ENCODE measurements around the gene FILIP1. TPM values are rescaled to one million over a fixed set of nuclear protein-coding genes. Genes with fewer than 3 reads are reported as not detected.

FILIP1 gene
- total RNA-seq, 1 experiment from 2014 or later: 2.4 TPM

DNA sequence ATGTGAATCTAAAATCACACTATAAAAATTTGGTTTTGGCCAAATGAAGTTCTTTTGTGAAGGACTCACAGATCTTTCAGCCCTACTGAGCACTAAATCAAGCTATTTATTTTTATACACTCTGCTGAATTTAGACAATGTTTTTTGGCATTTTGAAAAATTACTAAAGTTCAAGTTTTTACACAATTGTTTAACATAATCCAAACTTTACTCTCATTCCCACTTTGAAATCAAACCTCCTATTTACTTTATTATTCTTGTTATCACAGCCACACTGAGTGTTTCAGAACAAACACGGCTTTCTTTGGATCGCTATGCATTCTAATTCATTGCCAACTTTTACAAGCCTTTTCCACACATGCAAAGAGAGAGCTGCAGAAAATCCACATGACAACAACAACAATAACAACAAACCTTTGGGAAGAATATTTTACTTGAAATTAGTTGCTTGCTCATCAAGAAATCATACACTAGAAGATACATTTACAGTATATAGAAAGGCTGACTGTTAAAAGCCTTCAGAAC lies 159.9 kb downstream of the FILIP1 start:
- H3K27ac ChIP-seq: peak overlapping the region; percentile 53
- H3K9me3 ChIP-seq (replicated peaks): no peaks in the 10 kb centered on the region
- no peak for DNase-seq (ENCODE audit: low read depth in 1 of 2, low spot score in 2 of 2)
- no peaks in the 10 kb centered on the region for H3K27me3 ChIP-seq (replicated peaks)
- H3K4me1 ChIP-seq (replicated peaks): peaks cover 17% of the 10 kb centered on the region
- no peak overlapping the region for H3K4me3 ChIP-seq
- H3K36me3 ChIP-seq: no peaks in the 10 kb centered on the region

DNA sequence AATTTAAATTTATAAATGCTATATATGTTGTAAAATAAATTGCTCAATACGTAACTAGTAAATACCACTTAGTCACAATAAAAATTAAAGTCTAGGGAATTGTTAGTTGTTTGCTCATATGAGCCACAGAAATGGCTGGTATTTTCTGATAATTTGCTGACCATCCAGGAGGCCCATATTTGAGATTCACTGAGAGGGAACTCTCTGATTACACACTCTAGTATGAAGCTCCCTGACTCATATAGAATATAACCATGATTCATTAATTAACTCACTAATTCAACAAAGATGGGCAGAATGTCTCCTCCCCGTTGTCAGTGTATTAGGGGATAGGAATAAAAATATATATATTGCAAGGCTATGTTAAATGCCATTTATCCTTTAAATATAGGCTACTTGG lies 162.4 kb downstream of the FILIP1 start:
- no peak overlapping the region for H3K27ac ChIP-seq
- H3K27me3 ChIP-seq (replicated peaks): no peaks in the 10 kb centered on the region
- no peaks in the 10 kb centered on the region for H3K9me3 ChIP-seq (replicated peaks)
- no peak for DNase-seq (ENCODE audit: low read depth in 1 of 2, low spot score in 2 of 2)
- no peak overlapping the region for H3K4me3 ChIP-seq
- no peaks in the 10 kb centered on the region for H3K36me3 ChIP-seq
- H3K4me1 ChIP-seq (replicated peaks): peaks cover 21% of the 10 kb centered on the region

DNA sequence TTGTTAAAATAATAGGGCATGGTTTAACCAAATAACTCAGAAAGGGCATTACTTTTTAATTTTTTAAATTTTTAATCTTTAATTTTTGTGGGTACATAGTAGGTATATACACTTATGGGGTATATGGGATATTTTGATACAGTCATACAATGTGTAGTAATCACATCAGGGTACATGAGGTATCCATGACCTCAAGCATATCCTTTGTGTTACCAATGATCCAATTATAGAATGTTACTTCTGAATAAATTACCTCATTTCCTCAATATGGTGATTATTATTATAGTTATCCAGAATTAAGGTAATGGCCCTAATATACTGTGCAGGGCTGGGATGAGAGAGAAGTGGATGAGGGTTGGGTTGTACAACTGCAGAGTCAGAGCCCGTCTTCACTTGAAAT lies 163.9 kb downstream of the FILIP1 start:
- Histone ChIP-seq H3K4me3 (no peak overlapping the region), H3K36me3 (no peaks in the 10 kb centered on the region), H3K9me3 (replicated peaks) (no peaks in the 10 kb centered on the region), H3K4me1 (replicated peaks) (peaks cover 17% of the 10 kb centered on the region), H3K27me3 (replicated peaks) (no peaks in the 10 kb centered on the region), H3K27ac (no peak overlapping the region)
- DNase-seq (ENCODE audit: low read depth in 1 of 2, low spot score in 2 of 2): no peak

DNA sequence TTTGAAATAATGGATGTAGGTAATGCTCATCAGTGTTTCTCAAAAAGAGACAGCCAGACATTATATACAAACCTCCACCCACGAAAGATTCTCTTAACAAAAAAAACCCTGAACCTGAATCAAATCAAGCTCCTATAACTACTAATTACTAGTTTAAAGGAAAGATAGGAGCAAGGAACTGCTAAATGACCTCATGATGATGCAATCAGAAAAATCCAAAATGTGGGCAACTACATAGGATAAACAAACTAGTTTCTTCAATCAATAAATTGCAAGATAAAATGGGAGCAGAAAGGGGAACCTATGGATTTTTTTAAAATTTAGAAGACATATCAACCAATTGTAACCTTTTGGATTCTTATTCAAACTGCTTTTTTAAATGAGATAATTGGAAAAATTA lies 165.8 kb downstream of the FILIP1 start:
- Histone ChIP-seq H3K9me3 (replicated peaks) (no peaks in the 10 kb centered on the region), H3K27ac (no peak overlapping the region), H3K4me3 (no peak overlapping the region), H3K36me3 (no peaks in the 10 kb centered on the region), H3K27me3 (replicated peaks) (no peaks in the 10 kb centered on the region), H3K4me1 (replicated peaks) (peaks cover 6% of the 10 kb centered on the region; the same call in 1 of the 2 replicates)
- no peak for DNase-seq (ENCODE audit: low read depth in 1 of 2, low spot score in 2 of 2)

DNA sequence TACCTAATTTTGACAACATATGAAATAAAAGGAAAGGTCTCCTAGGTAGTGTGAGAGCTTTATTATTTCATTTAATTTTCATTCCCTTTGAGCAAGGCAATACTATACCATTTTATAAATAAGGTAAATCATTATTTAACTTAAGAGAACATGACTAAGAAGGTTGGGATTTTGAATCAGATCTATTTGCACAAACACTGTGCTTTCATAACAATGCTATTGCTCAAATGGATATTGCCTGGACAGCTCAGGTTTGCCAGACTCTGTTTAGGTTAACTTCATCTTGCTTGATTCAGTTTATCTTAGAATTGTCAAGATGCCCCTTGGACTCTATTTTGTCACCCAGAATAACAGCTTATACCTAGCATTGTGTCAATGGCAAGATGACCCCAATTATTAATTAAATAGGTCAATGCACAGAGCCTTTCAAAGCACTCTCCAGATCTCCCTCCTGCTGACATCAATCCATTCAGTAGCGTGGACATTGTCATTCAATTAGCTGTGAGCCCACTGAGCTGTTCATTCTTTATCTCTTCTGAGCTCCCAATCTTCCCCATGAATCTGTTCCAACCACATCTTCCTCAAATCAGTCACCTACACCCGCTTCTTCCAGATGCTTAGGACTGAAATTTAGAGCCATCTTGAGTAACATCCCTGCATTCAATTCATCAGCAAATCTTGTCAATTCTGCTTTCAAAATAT lies 166.9 kb downstream of the FILIP1 start:
- Histone ChIP-seq H3K9me3 (replicated peaks) (no peaks in the 10 kb centered on the region), H3K27ac (no peak overlapping the region), H3K4me1 (replicated peaks) (peaks cover 6% of the 10 kb centered on the region; the same call in 1 of the 2 replicates), H3K36me3 (no peaks in the 10 kb centered on the region), H3K4me3 (no peak overlapping the region), H3K27me3 (replicated peaks) (no peaks in the 10 kb centered on the region)
- no peak for DNase-seq (ENCODE audit: low read depth in 1 of 2, low spot score in 2 of 2)

DNA sequence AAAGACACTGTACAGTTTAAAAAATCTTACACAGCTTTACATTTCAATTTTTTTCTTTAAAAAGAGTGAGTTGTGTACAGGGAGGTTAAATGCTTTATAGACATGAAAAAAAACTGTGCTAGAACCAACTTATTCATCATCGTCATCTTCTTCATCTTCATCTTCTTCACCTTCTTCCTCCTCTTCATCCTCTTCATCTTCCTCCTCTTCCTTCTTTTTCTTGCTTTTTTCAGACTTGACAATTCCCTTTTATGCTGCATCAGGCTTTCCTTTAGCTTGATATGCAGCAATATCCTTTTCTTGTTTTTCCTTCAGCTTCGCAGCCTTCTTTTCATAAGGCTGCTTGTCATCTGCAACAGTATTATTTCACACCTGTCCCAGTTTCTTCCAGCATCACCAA lies 174.7 kb downstream of the FILIP1 start:
- Histone ChIP-seq H3K36me3 (no peaks in the 10 kb centered on the region), H3K27me3 (replicated peaks) (no peaks in the 10 kb centered on the region), H3K9me3 (replicated peaks) (no peaks in the 10 kb centered on the region), H3K4me1 (replicated peaks) (peaks cover 13% of the 10 kb centered on the region), H3K27ac (no peak overlapping the region), H3K4me3 (no peak overlapping the region)
- DNase-seq (ENCODE audit: low read depth in 1 of 2, low spot score in 2 of 2): no peak

DNA sequence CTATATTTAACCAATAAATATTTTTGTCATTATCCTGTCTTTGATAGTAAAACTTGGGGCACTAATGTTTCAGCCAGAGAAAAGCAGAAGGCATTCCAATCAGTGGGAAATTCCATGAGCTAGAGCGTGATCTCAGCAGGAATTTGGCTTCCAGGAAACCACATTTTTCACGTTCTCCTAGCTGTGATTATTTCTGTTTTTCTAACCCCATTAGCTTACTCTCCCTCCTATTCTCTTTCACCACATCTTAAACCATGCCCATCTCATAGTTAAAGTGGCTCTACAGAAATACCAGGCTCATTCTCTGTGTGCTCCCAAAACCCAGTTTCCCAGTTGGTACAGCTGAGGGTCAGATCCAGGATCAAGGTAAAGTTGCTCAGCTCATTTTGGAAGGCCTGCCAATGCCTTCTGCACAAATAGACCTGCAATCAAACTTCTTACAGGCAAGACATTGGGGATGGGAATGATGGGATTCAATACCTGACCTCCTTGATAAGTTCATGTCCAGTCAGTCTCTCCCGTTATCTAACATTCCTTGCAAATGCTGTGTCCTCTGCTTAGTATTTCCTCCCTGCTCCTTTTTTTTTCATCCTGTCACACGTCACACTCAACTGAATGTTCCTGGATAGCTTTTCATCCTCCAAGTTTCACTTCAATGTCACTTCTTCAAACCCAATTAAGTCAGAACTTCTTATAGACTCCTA lies 175.9 kb downstream of the FILIP1 start:
- H3K4me1 ChIP-seq (replicated peaks): peaks cover 13% of the 10 kb centered on the region
- peak in 1 of 2 experiments; percentile 60 for DNase-seq (ENCODE audit: low read depth in 1 of 2, low spot score in 2 of 2)

DNA sequence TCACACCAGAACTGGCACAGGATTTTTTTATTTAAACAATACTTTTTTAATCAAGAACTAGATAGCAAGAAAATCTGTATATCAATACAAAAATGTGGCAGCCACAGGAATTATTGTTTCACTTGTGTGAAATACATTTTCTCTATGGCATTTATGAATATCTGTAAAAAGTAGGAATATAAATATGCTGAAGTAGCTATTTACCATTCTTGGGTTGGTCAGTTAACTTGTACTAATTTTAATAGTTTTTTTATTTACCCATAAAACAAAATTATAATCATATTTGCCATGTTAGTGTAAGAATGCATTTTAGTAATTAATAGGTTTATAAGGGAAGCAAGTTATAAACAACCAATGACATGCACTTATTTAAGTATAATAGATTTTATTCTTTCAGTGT lies 177.6 kb downstream of the FILIP1 start:
- no peaks in the 10 kb centered on the region for H3K9me3 ChIP-seq (replicated peaks)
- peaks cover 13% of the 10 kb centered on the region for H3K4me1 ChIP-seq (replicated peaks)
- no peak for DNase-seq (ENCODE audit: low read depth in 1 of 2, low spot score in 2 of 2)
- no peaks in the 10 kb centered on the region for H3K27me3 ChIP-seq (replicated peaks)
- H3K36me3 ChIP-seq: no peaks in the 10 kb centered on the region
- H3K4me3 ChIP-seq: no peak overlapping the region
- no peak overlapping the region for H3K27ac ChIP-seq

More for the DNA sequence above, 175.9 kb downstream of the FILIP1 start:
- Histone ChIP-seq H3K36me3 (no peaks in the 10 kb centered on the region), H3K4me3 (no peak overlapping the region), H3K27ac (peak overlapping the region; percentile 57), H3K27me3 (replicated peaks) (no peaks in the 10 kb centered on the region), H3K9me3 (replicated peaks) (no peaks in the 10 kb centered on the region)

DNA sequence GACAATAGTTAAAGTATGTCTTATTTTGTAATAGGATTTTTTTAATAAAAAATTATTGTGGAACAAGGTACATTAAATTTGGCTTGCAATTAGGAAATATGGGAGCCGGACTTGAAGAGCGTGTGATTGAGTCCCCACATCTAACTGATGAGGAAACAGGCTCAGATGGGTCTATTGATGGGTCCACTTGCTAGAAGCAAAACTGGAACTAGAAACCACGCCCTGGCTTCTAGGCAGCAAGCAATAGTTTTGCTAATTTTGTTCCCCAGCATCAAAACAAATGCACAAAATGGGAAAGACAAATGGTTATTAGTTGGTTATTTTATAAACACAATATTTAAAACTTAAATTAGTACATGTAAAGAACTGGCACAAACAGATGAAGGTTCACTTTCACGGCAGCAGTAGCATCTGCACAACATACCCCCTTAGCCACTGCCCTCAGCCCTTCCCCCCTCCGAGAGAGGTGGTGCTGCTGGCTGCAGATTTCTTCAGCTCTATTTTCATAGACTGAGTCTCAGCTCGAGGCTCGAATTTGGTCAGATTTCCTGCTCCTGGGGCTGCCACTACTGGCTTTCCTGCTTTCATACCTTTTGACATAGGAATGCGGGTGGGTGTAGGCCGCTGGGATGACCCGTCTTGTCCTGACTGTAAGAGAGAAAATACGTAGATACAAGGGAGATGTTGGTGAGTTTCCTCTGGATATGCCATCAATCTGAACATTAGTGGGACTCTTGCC lies 185.2 kb downstream of the FILIP1 start:
- no peaks in the 10 kb centered on the region for H3K9me3 ChIP-seq (replicated peaks)
- H3K4me3 ChIP-seq: no peak overlapping the region
- no peak for DNase-seq (ENCODE audit: low read depth in 1 of 2, low spot score in 2 of 2)
- no peaks in the 10 kb centered on the region for H3K27me3 ChIP-seq (replicated peaks)
- no peaks in the 10 kb centered on the region for H3K36me3 ChIP-seq
- peaks cover 7% of the 10 kb centered on the region for H3K4me1 ChIP-seq (replicated peaks)
- H3K27ac ChIP-seq: no peak overlapping the region

DNA sequence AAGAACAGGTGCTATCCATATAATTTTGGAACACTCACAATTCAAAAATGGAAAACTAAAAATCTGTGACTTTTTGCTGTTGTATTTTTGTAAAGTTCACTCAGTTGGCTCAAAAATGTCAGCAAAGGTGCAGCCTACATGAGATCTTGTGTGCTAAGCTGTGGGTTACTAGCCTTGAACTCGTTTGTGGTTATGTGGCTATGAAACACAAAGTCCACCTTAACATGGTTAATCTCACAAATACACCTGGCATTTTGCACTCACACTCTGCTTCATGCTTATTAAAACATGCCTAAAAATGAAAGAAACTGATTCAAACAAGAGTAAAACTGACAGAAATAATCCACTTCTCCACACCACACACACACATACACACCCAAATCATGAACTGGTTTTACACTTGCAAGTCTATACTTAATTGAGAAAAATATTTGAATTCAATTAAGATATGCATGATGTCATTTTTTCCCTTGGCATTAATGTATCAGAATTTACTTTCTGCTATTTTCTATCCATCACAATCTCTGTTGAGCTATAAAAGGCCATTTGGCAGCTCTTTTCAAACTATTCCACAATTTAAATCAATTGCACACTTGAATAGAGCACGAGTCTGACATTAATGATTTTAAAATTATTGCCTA lies 186.1 kb downstream of the FILIP1 start:
- Histone ChIP-seq H3K4me1 (replicated peaks) (peaks cover 7% of the 10 kb centered on the region), H3K4me3 (no peak overlapping the region), H3K27ac (no peak overlapping the region), H3K9me3 (replicated peaks) (no peaks in the 10 kb centered on the region), H3K36me3 (no peaks in the 10 kb centered on the region), H3K27me3 (replicated peaks) (no peaks in the 10 kb centered on the region)
- no peak for DNase-seq (ENCODE audit: low read depth in 1 of 2, low spot score in 2 of 2)

DNA sequence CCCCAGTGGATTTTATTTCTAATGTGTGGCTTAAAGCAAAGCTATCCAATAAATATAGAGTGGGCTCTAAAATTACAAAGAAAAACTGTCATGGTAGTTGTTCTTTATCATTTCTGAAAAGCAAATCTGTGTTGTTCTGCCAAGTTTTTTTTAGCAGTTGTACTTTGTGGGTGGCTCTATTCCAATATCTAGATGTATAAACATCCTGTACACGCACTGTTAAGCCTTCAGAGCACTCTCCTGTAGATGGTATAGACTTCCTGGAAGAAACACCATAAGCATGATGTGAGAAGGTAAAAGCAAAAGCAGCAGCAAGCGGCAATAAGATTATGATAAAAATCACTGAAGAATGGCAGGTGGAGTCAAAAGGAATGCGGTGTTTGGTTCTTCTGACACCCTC lies 187.5 kb downstream of the FILIP1 start:
- Histone ChIP-seq H3K36me3 (no peaks in the 10 kb centered on the region), H3K4me3 (no peak overlapping the region), H3K27me3 (replicated peaks) (no peaks in the 10 kb centered on the region), H3K9me3 (replicated peaks) (no peaks in the 10 kb centered on the region), H3K27ac (no peak overlapping the region; the same call in 1 of the 2 replicates), H3K4me1 (replicated peaks) (peaks cover 7% of the 10 kb centered on the region)
- no peak for DNase-seq (ENCODE audit: low read depth in 1 of 2, low spot score in 2 of 2)

DNA sequence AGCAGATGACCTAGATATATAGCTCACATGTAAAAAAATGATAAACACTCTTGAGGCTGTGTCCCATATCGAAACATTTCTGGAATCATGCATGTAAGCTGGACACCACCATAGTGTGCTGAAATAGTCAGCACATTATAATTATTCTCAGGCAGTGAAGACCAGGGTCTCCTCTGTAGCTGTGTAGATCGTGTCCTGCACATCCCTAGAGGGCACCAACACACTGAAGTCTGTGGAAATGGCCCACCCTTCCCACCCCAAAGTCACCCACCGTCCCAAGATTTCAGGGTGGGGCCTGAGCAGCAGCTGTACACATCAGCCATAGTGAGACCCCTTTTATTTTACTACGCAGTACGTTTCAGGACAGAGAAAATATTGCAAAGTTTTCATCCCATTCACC lies 188.0 kb downstream of the FILIP1 start:
- Histone ChIP-seq H3K4me3 (no peak overlapping the region), H3K9me3 (replicated peaks) (no peaks in the 10 kb centered on the region), H3K4me1 (replicated peaks) (peaks cover 7% of the 10 kb centered on the region), H3K27ac (no peak overlapping the region; the same call in 1 of the 2 replicates), H3K27me3 (replicated peaks) (no peaks in the 10 kb centered on the region), H3K36me3 (no peaks in the 10 kb centered on the region)
- no peak for DNase-seq (ENCODE audit: low read depth in 1 of 2, low spot score in 2 of 2)

DNA sequence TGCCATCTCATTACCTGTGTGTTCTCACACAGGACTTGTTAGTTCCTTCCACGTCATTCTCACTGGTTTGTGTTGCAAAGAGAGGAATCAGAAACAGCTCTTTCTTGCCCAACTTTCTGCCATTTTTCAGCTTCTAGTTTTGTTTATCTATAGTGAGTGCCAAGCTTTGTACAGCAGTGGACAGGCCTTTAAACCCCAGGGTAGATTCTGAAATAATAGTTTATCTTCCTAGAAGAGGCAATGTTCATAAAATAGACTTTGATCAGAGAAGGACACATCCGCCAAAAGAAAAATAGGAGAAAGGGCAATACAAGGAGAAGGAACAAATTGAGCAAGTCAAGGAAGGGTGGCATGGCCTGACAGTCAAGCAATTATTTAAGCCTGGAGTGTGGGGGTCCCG lies 191.3 kb downstream of the FILIP1 start:
- Histone ChIP-seq H3K9me3 (replicated peaks) (no peaks in the 10 kb centered on the region), H3K36me3 (no peaks in the 10 kb centered on the region), H3K27ac (no peak overlapping the region), H3K4me1 (replicated peaks) (peaks cover 7% of the 10 kb centered on the region), H3K4me3 (no peak overlapping the region), H3K27me3 (replicated peaks) (no peaks in the 10 kb centered on the region)
- DNase-seq (ENCODE audit: low read depth in 1 of 2, low spot score in 2 of 2): no peak

Data from SJSA1 (cell line).